Liver (tissue), 3 donors: ENCODE results near the gene DCTN4.

Experiments used
- CTCF ChIP-seq: fragments of 150-350 bp; IDR thresholded peaks from 2 replicates; pipeline ENCODE4 v1.5.1; 2017; ENCODE audit warnings: improper control_type of control experiment, low read depth, low read length; ENCODE audit not compliant: missing input control
- EGR1 ChIP-seq, 2 donors: IDR thresholded peaks; 2 replicates each; pipeline ENCODE4 v1.6.1; 2016 to 2018; ENCODE audit warnings: antibody characterized with exemption in 2 of 2, low read depth in 2 of 2
- FOXA1 ChIP-seq: IDR thresholded peaks from 2 replicates; pipeline ENCODE4 v1.6.1; 2016; ENCODE audit warnings: antibody characterized with exemption
- GABPA ChIP-seq, 2 donors: IDR thresholded peaks in 1 of 2; conservative IDR thresholded peaks in 1 of 2; 2 replicates each; pipeline ENCODE4 v1.6.1; 2016; ENCODE audit warnings: antibody characterized with exemption in 2 of 2, mild to moderate bottlenecking in 1 of 2, moderate library complexity in 1 of 2
- JUND ChIP-seq, 2 donors: IDR thresholded peaks; 2 replicates each; pipeline ENCODE4 v1.6.1; 2016; ENCODE audit warnings: antibody characterized with exemption in 2 of 2
- MAX ChIP-seq: IDR thresholded peaks from 2 replicates; pipeline ENCODE4 v1.6.1; 2016; ENCODE audit warnings: antibody characterized with exemption
- RAD21 ChIP-seq, 2 donors: IDR thresholded peaks; 2 replicates each; pipeline ENCODE4 v1.6.1; 2016; ENCODE audit warnings: antibody characterized with exemption in 2 of 2, mild to moderate bottlenecking in 2 of 2
- REST ChIP-seq: IDR thresholded peaks from 2 replicates; pipeline ENCODE4 v1.6.1; 2016; ENCODE audit warnings: antibody characterized with exemption, mild to moderate bottlenecking
- RXRA ChIP-seq, 2 donors: IDR thresholded peaks; 2 replicates each; pipeline ENCODE4 v1.6.1; 2017 to 2018; ENCODE audit warnings: antibody characterized with exemption in 2 of 2, mild to moderate bottlenecking in 1 of 2
- SP1 ChIP-seq: IDR thresholded peaks from 2 replicates; pipeline ENCODE4 v1.6.1; 2018; ENCODE audit warnings: antibody characterized with exemption, mild to moderate bottlenecking
- TAF1 ChIP-seq: conservative IDR thresholded peaks from 2 replicates; pipeline ENCODE4 v1.6.1; 2016; ENCODE audit warnings: antibody characterized with exemption, mild to moderate bottlenecking
- YY1 ChIP-seq: IDR thresholded peaks from 2 replicates; pipeline ENCODE4 v1.6.1; 2016; ENCODE audit warnings: antibody characterized with exemption, mild to moderate bottlenecking
- ZBTB33 ChIP-seq: IDR thresholded peaks from 2 replicates; pipeline ENCODE4 v1.6.1; 2016; ENCODE audit warnings: antibody characterized with exemption
- donor health status: healthy.
- donor health status: healthy.

GRCh38 chr5:150771034-150771795 lies 12.4 kb upstream of the DCTN4 start:
- TF ChIP-seq CTCF, result no peak
- no peak for TF ChIP-seq EGR1 (IDR thresholded peaks at IDR 0.05; ENCODE audit: low read depth in 2 of 2)
- no peak for TF ChIP-seq MAX
- TF ChIP-seq FOXA1, result no peak
- TF ChIP-seq RAD21 (IDR thresholded peaks at IDR 0.05), result no peak
- TF ChIP-seq RXRA (IDR thresholded peaks at IDR 0.05), result no peak
- TF ChIP-seq JUND (IDR thresholded peaks at IDR 0.05), result no peak
- no peak for TF ChIP-seq GABPA (IDR thresholded peaks at IDR 0.05 in 1 of 2, conservative IDR thresholded peaks at IDR 0.05 in 1 of 2)
- no peak for TF ChIP-seq YY1
- no peak for TF ChIP-seq TAF1
- no peak for TF ChIP-seq REST
- no peak for TF ChIP-seq SP1
- no peak for TF ChIP-seq ZBTB33
